Activated CD8-positive, alpha-beta memory T cell treated with anti-CD3 and anti-CD28 coated beads, Interleukin-2, amount 10 ng/mL, durations not matched to agents 7 days and 5 days (primary cell): ENCODE results near the gene MAX. TPM values are rescaled to one million over a fixed set of nuclear protein-coding genes. Genes with fewer than 3 reads are reported as not detected.

Experiments
- ATAC-seq: fragments of 150-1000 bp; cut with Tn5 transposase; one replicate; pipeline ENCODE4 v1.10.0; 2021; ENCODE audit warnings: moderate library complexity
- CTCF ChIA-PET: fragments of 350-600 bp; sonication (Branson Sonifier 250); formaldehyde crosslinking; loops from one replicate; lab custom pipeline; 2021; ENCODE audit warnings: antibody characterized with exemption; lab: Charles Lee
- DNase-seq: peaks from one replicate; pipeline ENCODE4 v3.0.0-alpha.2; 2020
- H3K27ac Mint-ChIP-seq: one replicate; pipeline ENCODE4 v1.8.0; 2021; ENCODE audit warnings: mild to moderate bottlenecking, mixed read lengths
- H3K27me3 Mint-ChIP-seq: one replicate; pipeline ENCODE4 v1.8.0; 2021; ENCODE audit warnings: mixed read lengths
- H3K36me3 Mint-ChIP-seq: one replicate; pipeline ENCODE4 v1.8.0; 2021; ENCODE audit warnings: mild to moderate bottlenecking, mixed read lengths
- H3K4me1 Mint-ChIP-seq: one replicate; pipeline ENCODE4 v1.8.0; 2021; ENCODE audit warnings: mixed read lengths
- H3K4me3 Mint-ChIP-seq: one replicate; pipeline ENCODE4 v1.8.0; 2021; ENCODE audit warnings: mild to moderate bottlenecking, moderate library complexity, mixed read lengths
- H3K9me3 Mint-ChIP-seq: one replicate; pipeline ENCODE4 v1.8.0; 2022; ENCODE audit warnings: low read depth, mixed read lengths
- total RNA-seq, 2 experiments: library from RNA; stranded (reverse); gene quantifications; one replicate each; pipeline ENCODE4 v1.2.3, GENCODE V29; 2021

MAX gene
- total RNA-seq, 2 experiments from 2014 or later = 130 to 134 TPM

- Mint-ChIP-seq H3K36me3 (peaks cover 12% of the 10 kb centered on the region), H3K27me3 (no peaks in the 10 kb centered on the region), H3K4me1 (peaks cover 4% of the 10 kb centered on the region), H3K9me3 (no peaks in the 10 kb centered on the region), H3K4me3 (no peak overlapping the region), H3K27ac (no peak overlapping the region)
- ATAC-seq (no peak), DNase-seq (no peak)
- CTCF ChIA-PET = interaction anchor here (0.9 kb wide), 1 partner anchor 21 kb away, joined by 3 read pairs; no protein-coding TSS in a partner anchor
Observed at GRCh38 chr14:65053466-65053865, 48.9 kb downstream of the MAX start.

GRCh38 chr14:65052832-65053231 lies 49.5 kb downstream of the MAX start:
- Mint-ChIP-seq H3K9me3 (no peaks in the 10 kb centered on the region), H3K27me3 (no peaks in the 10 kb centered on the region), H3K36me3 (peaks cover 12% of the 10 kb centered on the region), H3K4me3 (no peak overlapping the region), H3K27ac (no peak overlapping the region), H3K4me1 (peaks cover 10% of the 10 kb centered on the region)
- DNase-seq (no peak), ATAC-seq (no peak)
- CTCF ChIA-PET = no interaction called here

- H3K4me3 Mint-ChIP-seq = no peak overlapping the region
Observed at GRCh38 chr14:65045709-65046108, 56.6 kb downstream of the MAX start.

GRCh38 chr14:65045006-65045405 lies 57.3 kb downstream of the MAX start:
- no peak for DNase-seq
- Mint-ChIP-seq H3K36me3 (peaks cover 17% of the 10 kb centered on the region), H3K27me3 (no peaks in the 10 kb centered on the region), H3K4me3 (no peak overlapping the region), H3K9me3 (no peaks in the 10 kb centered on the region), H3K4me1 (peaks cover 13% of the 10 kb centered on the region), H3K27ac (no peak overlapping the region)
- CTCF ChIA-PET = interaction anchor here (2.2 kb wide), 1 partner anchor 20 kb away, joined by 4 read pairs; no protein-coding TSS in a partner anchor
- ATAC-seq = no peak

More at GRCh38 chr14:65045709-65046108, 56.6 kb downstream of the MAX start:
- CTCF ChIA-PET = interaction anchor here (2.2 kb wide), 1 partner anchor 21 kb away, joined by 4 read pairs; no protein-coding TSS in a partner anchor
- ATAC-seq (no peak), DNase-seq (no peak)
- peaks cover 13% of the 10 kb centered on the region for H3K4me1 Mint-ChIP-seq
- H3K27ac Mint-ChIP-seq = no peak overlapping the region
- H3K36me3 Mint-ChIP-seq = peaks cover 18% of the 10 kb centered on the region
- H3K27me3 Mint-ChIP-seq = no peaks in the 10 kb centered on the region
- H3K9me3 Mint-ChIP-seq = no peaks in the 10 kb centered on the region

GRCh38 chr14:65044596-65044959 lies 57.7 kb downstream of the MAX start:
- Mint-ChIP-seq H3K4me1 (peaks cover 13% of the 10 kb centered on the region), H3K4me3 (no peak overlapping the region), H3K27me3 (no peaks in the 10 kb centered on the region), H3K9me3 (no peaks in the 10 kb centered on the region), H3K27ac (no peak overlapping the region), H3K36me3 (peaks cover 17% of the 10 kb centered on the region)
- DNase-seq (no peak), ATAC-seq (no peak)
- CTCF ChIA-PET = interaction anchor here (2.2 kb wide), 1 partner anchor 20 kb away, joined by 4 read pairs; no protein-coding TSS in a partner anchor

- Mint-ChIP-seq H3K27ac (no peak overlapping the region), H3K27me3 (no peaks in the 10 kb centered on the region), H3K4me3 (no peak overlapping the region), H3K36me3 (peaks cover 17% of the 10 kb centered on the region), H3K4me1 (peaks cover 13% of the 10 kb centered on the region), H3K9me3 (no peaks in the 10 kb centered on the region)
- no peak for DNase-seq
- CTCF ChIA-PET = interaction anchor here (2.2 kb wide), 1 partner anchor 19 kb away, joined by 4 read pairs; no protein-coding TSS in a partner anchor
- no peak for ATAC-seq
Observed at GRCh38 chr14:65043893-65044595, 58.3 kb downstream of the MAX start.

GRCh38 chr14:65042731-65043372 lies 59.5 kb downstream of the MAX start:
- H3K27me3 Mint-ChIP-seq = no peaks in the 10 kb centered on the region
- peaks cover 15% of the 10 kb centered on the region for H3K36me3 Mint-ChIP-seq
- peak overlapping the region; percentile 26 for H3K27ac Mint-ChIP-seq
- DNase-seq (no peak), ATAC-seq (no peak)
- no peak overlapping the region for H3K4me3 Mint-ChIP-seq
- H3K9me3 Mint-ChIP-seq = no peaks in the 10 kb centered on the region
- peaks cover 6% of the 10 kb centered on the region for H3K4me1 Mint-ChIP-seq
- CTCF ChIA-PET = no interaction called here

- CTCF ChIA-PET = no interaction called here
- Mint-ChIP-seq H3K27me3 (no peaks in the 10 kb centered on the region), H3K4me3 (no peak overlapping the region), H3K27ac (no peak overlapping the region), H3K4me1 (peaks cover 2% of the 10 kb centered on the region), H3K36me3 (peaks cover 12% of the 10 kb centered on the region), H3K9me3 (no peaks in the 10 kb centered on the region)
- no peak for ATAC-seq
- DNase-seq = no peak
Observed at GRCh38 chr14:65042296-65042695, 60.0 kb downstream of the MAX start.

- Mint-ChIP-seq H3K27ac (no peak overlapping the region), H3K4me3 (no peak overlapping the region), H3K9me3 (no peaks in the 10 kb centered on the region), H3K27me3 (no peaks in the 10 kb centered on the region), H3K36me3 (peaks cover 8% of the 10 kb centered on the region), H3K4me1 (no peaks in the 10 kb centered on the region)
- no peak for DNase-seq
- no peak for ATAC-seq
- CTCF ChIA-PET = interaction anchor here (1.5 kb wide), 1 partner anchor 11 kb away, joined by 3 read pairs; no protein-coding TSS in a partner anchor
Observed at GRCh38 chr14:65041434-65041915, 60.8 kb downstream of the MAX start.

GRCh38 chr14:65040666-65041433 lies 61.5 kb downstream of the MAX start:
- Mint-ChIP-seq H3K27me3 (no peaks in the 10 kb centered on the region), H3K4me1 (no peaks in the 10 kb centered on the region), H3K27ac (no peak overlapping the region), H3K36me3 (peaks cover 7% of the 10 kb centered on the region), H3K4me3 (no peak overlapping the region), H3K9me3 (no peaks in the 10 kb centered on the region)
- ATAC-seq = no peak
- CTCF ChIA-PET = interaction anchor here (1.5 kb wide), 1 partner anchor 10 kb away, joined by 3 read pairs; no protein-coding TSS in a partner anchor
- DNase-seq = no peak

- ATAC-seq (no peak), DNase-seq (no peak)
- no peak overlapping the region for H3K27ac Mint-ChIP-seq
- no peaks in the 10 kb centered on the region for H3K9me3 Mint-ChIP-seq
- H3K36me3 Mint-ChIP-seq = peaks cover 7% of the 10 kb centered on the region
- no peak overlapping the region for H3K4me3 Mint-ChIP-seq
- no peaks in the 10 kb centered on the region for H3K27me3 Mint-ChIP-seq
- CTCF ChIA-PET = interaction anchor here (1.0 kb wide), 1 partner anchor 50 kb away, joined by 3 read pairs; no protein-coding TSS in a partner anchor
- no peaks in the 10 kb centered on the region for H3K4me1 Mint-ChIP-seq
Observed at GRCh38 chr14:65038966-65039365, 63.4 kb downstream of the MAX start.

- Mint-ChIP-seq H3K9me3 (no peaks in the 10 kb centered on the region), H3K4me1 (no peaks in the 10 kb centered on the region), H3K27ac (no peak overlapping the region), H3K36me3 (peaks cover 10% of the 10 kb centered on the region), H3K27me3 (no peaks in the 10 kb centered on the region), H3K4me3 (no peak overlapping the region)
- DNase-seq (no peak), ATAC-seq (no peak)
- CTCF ChIA-PET = interaction anchor here (1.7 kb wide), 1 partner anchor 48 kb away, joined by 4 read pairs; the partner anchor contains the start of gene FNTB
Observed at GRCh38 chr14:65035049-65035448, 67.3 kb downstream of the MAX start.

GRCh38 chr14:65034021-65034420 lies 68.3 kb downstream of the MAX start:
- H3K4me3 Mint-ChIP-seq = no peak overlapping the region
- DNase-seq (no peak), ATAC-seq (no peak)
- H3K9me3 Mint-ChIP-seq = no peaks in the 10 kb centered on the region
- peaks cover 14% of the 10 kb centered on the region for H3K36me3 Mint-ChIP-seq
- no peaks in the 10 kb centered on the region for H3K4me1 Mint-ChIP-seq
- H3K27me3 Mint-ChIP-seq = no peaks in the 10 kb centered on the region
- CTCF ChIA-PET = no interaction called here
- no peak overlapping the region for H3K27ac Mint-ChIP-seq
